ENCODE results near the gene SLC27A5. TPM values are rescaled to one million over a fixed set of nuclear protein-coding genes. Genes with fewer than 3 reads are reported as not detected.

SLC27A5 gene
- total and polyA plus RNA-seq, 9 of the 15 experiments (the other 6 are each of a cell fraction or from before 2014, with no cell fraction given), result 42.2 to 318 (median 64.7) TPM

DNA sequence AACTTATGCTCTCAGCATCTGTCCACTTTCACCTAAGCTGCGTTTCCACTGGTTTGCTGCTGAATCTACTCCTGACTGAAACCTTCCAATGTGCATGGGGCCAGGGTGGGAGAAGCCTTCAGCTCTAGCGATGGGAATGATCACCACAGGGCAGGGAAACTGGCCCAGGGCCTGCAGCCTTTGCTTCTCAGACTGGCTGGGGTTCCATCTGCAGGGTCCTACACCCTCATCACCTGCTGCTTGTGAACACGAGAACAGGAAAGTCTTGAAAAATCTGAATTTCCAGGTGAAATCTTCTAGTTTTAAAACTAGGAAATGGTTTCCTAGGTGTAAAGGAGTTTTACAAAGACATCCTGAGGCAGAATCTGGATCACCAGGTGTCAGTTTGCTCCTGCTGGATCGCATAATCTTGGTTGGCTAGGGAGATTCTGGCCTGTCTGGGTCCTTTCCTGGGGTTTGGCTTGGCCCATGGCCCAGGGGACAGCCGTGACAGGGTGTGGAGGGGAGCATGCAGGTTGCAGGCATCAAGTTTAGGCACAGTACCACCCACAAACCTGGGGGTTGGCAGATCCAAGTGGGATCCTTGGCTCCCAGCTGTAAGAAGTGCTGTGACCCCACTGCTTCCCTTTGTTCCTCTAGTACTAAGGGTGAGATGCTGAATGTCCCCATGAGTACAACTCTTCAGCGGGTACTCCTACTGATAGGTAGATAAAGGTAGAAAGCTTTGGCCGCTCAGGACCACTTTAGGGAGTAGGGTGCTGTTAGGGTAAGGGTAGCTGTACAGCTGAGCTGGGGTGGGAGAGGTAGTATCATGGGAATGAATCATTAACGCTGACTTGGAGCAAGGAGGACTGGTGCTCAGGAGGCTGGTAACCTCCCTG is 48.5 kb upstream of the SLC27A5 start (continued):
- TF ChIP-seq, protein P1, sequence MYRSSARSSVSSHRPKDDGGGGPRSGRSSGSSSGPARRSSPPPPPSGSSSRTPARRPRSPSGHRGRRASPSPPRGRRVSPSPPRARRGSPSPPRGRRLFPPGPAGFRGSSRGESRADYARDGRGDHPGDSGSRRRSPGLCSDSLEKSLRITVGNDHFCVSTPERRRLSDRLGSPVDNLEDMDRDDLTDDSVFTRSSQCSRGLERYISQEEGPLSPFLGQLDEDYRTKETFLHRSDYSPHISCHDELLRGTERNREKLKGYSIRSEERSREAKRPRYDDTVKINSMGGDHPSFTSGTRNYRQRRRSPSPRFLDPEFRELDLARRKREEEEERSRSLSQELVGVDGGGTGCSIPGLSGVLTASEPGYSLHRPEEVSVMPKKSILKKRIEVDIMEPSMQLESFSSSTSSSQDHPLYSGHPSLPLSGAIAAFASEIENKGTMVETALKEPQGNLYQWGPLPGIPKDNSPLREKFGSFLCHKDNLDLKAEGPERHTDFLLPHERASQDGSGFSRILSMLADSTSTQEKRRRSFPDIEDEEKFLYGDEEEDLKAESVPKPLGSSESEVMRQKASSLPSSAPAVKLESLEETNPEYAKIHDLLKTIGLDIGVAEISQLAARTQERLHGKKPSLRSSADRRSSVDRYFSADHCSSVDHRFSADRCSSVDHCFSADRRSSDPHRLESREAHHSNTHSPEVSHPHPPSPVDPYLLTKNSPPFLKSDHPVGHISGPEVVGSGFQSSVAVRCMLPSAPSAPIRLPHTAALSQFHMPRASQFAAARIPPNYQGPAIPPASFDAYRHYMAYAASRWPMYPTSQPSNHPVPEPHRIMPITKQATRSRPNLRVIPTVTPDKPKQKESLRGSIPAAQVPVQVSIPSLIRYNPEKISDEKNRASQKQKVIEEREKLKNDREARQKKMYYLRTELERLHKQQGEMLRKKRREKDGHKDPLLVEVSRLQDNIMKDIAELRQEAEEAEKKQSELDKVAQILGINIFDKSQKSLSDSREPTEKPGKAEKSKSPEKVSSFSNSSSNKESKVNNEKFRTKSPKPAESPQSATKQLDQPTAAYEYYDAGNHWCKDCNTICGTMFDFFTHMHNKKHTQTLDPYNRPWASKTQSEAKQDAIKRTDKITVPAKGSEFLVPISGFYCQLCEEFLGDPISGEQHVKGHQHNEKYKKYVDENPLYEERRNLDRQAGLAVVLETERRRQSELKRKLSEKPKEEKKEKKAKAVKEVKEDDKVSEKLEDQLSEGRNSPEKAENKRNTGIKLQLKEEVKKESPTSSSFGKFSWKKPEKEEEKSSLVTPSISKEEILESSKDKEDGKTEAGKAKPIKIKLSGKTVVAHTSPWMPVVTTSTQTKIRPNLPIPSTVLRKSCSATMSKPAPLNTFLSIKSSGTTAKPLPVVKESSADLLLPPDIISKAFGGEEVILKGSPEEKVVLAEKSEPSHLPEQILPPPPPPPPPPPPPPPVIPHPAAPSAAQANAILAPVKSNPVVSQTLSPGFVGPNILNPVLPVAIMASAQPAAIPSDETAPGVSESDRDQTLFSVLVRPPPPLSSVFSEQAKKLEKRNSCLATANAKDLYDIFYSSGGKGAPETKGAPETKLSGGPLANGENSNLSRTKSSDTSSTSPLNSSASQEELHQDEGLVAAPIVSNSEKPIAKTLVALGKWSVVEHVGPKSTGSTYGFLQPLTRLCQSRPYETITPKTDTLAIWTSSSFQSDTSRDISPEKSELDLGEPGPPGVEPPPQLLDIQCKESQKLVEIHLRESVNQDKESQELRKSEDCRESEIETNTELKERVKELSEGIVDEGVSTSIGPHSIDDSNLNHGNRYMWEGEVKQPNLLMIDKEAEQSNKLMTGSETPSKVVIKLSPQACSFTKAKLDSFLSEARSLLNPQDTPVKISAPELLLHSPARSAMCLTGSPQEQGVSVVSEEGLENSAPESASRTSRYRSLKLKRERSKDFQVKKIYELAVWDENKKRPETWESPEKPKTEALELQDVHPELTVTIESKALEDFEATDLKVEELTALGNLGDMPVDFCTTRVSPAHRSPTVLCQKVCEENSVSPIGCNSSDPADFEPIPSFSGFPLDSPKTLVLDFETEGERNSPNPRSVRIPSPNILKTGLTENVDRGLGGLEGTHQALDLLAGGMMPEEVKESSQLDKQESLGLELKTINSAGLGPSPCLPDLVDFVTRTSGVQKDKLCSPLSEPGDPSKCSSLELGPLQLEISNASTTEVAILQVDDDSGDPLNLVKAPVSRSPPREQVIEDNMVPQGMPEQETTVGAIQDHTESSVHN (IDR thresholded peaks at IDR 0.05; ENCODE audit: borderline replicate concordance in 1 of 2, low read depth in 1 of 2), result no peak
- TF ChIP-seq HMG20B (CRISPR knock-in tag; IDR thresholded peaks at IDR 0.05) (no peak), DNMT1 (IDR thresholded peaks at IDR 0.05) (no peak), ILK (tag; IDR thresholded peaks at IDR 0.05; ENCODE audit: borderline replicate concordance, low read depth) (no peak), BCL6 (CRISPR knock-in tag; IDR thresholded peaks at IDR 0.05) (no peak)
- TF ChIP-seq, protein P2, sequence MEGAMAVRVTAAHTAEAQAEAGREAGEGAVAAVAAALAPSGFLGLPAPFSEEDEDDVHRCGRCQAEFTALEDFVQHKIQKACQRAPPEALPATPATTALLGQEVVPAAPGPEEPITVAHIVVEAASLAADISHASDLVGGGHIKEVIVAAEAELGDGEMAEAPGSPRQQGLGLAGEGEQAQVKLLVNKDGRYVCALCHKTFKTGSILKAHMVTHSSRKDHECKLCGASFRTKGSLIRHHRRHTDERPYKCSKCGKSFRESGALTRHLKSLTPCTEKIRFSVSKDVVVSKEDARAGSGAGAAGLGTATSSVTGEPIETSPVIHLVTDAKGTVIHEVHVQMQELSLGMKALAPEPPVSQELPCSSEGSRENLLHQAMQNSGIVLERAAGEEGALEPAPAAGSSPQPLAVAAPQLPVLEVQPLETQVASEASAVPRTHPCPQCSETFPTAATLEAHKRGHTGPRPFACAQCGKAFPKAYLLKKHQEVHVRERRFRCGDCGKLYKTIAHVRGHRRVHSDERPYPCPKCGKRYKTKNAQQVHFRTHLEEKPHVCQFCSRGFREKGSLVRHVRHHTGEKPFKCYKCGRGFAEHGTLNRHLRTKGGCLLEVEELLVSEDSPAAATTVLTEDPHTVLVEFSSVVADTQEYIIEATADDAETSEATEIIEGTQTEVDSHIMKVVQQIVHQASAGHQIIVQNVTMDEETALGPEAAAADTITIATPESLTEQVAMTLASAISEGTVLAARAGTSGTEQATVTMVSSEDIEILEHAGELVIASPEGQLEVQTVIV (CRISPR knock-in tag; IDR thresholded peaks at IDR 0.05; ENCODE audit: borderline replicate concordance), result no peak

Data from K562 (cell line).